HG02642 (cell line): ENCODE measurements around the gene RRP9.
"Not testable (repeated sequence)": the region's sequence is repeated elsewhere in the genome, so short reads cannot be mapped to it uniquely, and the experiment has no call there.

Experiments
- ATAC-seq: cut with Tn5 transposase; IDR thresholded peaks from one replicate; pipeline ENCODE4 v1.9.1; 2021; ENCODE audit warnings: mild to moderate bottlenecking; ENCODE audit not compliant: unreplicated experiment, poor library complexity

The RRP9 gene

DNA sequence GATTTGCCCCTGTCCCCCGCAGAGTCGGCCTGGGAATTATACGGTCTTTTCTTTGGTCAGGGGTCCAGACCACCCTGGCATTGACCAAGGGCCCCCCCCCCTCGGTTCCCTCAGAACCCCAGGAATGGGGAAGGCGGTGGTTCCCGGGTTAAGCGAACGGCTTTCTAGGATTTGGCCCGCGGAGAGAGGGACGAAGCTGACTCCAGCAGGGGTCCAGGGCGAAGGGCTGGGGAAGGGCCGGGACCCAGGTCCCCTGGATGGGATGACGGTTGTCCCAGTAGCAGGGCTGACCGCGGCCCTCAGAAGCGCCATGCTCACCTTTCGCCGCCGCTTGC lies 274 bp downstream of the RRP9 start:
- no peak for ATAC-seq

DNA sequence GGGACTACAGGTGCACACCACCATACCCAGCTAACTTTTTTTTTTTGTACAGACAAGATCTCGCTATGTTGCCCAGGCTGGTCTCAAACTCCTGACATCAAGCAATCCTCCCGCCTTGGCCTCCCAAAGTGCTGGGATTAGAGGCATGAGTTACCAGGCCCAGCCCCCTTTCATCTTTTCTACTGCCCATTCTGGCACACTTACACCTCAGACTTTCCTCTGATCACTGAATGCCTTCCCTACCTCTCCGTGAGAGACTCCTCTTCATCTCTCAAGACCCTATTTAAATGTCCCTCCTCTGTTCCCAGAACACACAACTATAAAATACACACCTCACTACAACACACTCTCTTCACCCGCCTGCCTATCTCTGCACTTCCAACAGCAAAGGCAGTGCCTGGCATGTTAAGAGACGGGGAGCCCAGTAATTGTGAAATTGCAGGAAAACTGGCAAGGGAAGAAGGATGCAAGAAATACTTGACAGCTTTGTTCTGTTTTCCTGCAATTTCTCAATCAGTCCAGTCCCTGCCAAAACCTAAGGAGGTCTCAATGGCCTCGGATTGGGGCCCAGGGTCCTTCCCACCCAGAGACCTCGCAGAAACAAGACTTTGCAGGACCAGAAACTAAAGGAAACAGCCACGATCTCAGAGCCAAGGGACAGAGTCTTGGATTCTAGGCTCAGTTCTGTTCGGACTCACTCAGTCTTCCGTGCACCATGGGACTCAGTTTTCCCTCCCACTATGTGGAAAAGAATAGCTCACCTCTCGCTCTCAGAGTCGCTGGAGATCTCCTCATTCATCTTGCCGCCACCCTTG lies 849 bp downstream of the RRP9 start:
- ATAC-seq: no peak

DNA sequence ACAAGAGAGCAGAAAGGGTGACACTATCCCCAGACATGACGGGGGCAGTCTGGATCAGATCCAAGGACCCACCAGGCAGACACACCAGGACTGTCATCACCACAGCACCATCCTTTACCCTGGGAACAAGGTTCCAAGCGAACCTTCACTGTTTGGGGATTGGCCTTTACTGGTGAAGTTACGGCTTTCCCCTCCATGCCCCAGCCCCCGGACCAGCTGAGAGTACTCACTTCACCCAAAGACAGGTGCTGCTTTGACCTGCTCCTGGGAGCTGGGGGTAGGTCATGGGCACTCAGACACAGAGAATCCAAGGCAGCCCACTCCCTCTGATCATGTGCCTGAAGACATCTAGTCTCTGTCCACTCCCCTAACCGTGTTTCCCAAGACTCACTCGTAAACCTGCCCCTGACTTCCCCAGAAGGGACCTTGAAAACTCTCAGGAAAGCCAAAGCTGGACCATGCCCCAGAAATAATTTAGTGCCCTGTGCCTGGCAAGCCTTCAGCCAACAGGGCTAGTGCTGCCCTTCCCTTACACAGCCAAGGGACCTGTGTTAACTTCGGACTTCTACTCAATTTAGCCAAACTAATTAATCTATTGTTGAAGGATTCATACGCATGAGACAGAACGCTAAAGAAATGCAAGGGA lies 2.8 kb downstream of the RRP9 start:
- no peak for ATAC-seq

DNA sequence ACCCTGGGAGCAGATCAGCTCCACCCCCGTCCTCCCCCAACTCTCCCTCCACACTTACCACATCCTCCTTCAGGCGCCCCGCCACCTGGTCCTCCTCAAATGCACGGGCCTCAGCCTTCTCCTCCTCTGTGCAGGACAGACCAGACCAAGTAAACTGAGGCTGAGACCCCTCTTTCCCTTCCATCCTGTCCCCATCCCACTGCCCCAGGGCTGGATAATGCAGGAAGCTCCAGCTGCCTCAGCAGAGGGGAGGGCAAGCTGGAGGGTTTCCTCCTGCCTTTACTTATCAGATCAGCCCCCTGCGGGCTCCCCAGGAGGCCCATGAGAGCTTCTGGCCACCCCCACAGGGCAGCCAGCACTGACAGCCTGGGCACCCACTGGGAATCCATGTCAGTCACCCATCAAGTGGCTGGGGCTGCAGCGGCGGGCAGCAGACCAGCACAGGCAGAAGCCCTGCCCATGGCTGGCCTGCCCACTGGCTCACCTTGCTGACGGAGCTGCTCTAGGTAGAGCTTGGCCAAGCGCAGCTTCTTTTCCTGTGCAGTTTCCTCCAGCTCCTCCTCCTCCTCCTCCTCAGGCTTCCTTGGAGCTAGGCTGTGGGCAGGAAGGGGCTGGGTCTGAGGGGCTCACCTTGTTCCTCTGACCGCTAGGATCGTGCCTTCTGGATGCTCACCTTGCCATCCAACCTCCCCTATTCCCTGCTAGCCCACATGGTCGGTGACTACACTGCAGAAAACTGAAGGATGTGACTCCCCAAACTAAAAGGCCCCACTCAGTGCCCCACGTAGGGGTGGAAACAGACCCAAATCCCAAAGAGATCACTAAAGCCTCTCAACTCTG lies 3.9 kb downstream of the RRP9 start:
- no peak for ATAC-seq

DNA sequence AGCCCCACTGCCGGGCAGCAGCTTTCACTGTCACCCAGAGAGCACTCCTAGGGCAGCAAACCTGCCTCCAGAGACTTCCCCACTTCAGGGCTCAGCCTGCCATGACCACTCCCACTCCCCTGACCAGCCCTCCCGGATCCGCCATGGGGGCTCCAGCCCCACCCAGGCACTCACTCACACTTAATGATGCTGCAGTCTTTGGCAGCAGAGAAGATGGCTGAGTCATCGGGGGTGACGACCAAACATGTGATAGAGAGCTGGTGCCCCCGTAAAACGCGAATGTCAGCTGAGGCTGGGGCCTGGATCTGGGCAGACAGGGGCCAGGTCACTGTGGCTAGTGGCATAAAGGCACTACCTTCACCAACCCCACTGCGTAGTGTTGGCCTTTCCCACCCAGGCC lies 4.7 kb downstream of the RRP9 start:
- ATAC-seq: no peak

DNA sequence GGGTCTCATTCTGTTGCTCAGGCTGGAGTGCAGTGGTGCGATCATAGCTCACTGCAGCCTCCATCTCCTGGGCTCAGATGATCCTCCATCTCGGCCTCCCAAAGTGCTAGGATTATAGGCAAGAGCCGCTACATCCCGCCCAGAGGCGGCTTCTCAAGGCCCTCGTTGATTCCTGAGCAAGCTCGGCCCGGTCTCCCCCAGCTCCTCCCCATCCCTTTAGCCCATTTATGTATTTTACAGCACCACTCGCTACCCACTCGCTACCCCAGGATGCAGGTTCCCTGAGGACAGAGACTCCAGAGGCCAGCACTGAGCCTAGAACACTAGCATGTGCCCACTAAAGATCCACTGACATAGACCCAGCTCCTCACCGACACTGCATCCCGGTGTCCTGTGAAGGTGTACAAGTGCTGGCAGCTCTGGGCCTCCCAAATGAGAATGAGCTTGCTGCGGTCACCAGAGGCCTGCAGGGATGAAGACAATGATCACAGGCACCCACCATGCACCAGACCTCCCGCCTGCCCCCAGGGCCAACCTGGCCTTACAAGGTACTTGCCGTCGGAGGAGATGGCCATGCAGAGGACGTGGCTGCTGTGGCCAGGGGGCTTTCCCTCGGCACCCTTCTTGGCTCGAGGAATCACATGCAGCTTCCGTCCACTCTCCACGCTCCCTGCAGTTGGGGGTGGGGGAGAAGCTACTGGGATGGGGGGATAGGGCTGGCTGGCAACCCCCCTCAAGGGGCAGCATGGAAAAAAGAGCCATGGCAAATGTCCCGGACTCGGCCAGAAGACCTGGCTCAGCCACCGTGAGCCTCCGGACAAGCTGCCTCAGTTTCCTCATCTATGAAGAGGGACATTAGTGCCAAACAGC lies 5.6 kb downstream of the RRP9 start:
- no peak for ATAC-seq

DNA sequence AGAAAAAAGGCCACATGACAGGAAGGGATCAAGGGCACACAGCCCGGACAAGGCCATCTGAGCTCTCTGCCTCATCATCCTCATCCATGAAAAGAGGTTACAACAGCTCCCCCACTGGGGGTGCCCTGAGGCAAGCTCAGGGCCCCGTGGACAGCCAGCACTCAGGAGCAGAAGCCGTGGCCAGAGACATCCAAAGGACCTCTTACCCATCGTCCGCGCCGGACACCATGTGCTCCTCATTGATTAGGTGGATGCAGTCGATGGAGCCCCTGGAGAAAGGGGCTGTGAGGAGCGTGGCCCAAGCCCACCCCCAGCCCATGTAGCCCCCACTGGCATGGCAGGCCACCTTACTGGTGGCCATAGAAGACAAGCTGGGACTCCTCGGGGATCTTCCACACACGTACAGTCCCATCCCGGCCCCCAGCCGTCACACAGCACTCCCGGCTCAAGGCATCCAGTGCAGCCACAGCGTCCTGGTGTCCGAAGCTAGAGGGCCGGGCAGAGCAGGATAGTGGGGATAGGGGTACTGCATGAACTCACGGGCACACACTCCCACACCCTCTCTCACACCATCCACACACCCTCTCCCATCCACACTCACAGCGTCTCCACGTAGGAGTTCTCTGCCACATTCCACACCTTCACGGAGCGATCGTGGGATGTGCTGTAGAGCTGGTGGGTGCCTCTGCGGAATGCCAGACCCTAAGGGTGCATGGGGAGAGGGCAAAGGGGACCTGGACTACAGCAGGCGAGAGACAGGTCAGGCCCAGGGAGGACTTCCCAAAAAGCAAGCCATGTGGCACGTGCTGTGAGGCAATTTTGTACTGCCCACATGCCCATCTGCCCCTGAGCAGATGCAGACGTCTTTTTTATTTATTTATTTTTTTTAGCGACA lies 6.5 kb downstream of the RRP9 start:
- ATAC-seq: no peak

DNA sequence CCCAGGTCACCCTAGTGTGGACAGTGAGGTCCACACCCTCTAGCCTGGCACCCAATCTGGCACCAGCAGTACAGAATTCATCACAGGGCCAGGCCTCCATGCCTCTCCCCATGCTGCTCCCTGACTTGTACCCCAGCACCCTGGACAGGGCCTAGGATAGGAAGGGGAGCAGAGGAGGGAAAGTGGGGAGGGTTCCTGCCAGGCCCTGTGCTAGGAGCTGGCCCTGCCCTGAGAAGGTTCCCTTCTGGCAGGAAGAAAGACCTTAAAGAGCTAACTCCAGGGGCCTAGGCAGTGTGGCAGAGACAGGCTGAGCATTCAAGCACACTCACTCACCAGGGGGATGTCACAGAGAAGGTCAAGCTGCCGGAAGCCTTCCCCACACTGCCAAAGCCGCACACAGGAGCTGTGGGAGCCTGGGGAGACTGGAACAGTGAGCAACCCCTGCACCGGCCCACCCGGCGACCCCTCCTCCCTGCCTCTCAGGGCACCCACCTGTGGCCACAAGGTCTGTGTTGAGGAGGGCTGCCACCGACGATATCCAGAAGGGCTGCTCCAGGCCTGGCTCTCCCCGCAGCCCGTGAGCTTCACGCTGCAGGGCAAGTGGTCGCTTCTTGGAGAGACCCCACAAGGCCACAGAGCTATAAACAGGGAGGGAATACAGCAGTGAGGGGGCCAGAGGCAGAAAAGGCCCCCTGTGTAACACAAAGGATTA lies 7.4 kb downstream of the RRP9 start:
- no peak for ATAC-seq

DNA sequence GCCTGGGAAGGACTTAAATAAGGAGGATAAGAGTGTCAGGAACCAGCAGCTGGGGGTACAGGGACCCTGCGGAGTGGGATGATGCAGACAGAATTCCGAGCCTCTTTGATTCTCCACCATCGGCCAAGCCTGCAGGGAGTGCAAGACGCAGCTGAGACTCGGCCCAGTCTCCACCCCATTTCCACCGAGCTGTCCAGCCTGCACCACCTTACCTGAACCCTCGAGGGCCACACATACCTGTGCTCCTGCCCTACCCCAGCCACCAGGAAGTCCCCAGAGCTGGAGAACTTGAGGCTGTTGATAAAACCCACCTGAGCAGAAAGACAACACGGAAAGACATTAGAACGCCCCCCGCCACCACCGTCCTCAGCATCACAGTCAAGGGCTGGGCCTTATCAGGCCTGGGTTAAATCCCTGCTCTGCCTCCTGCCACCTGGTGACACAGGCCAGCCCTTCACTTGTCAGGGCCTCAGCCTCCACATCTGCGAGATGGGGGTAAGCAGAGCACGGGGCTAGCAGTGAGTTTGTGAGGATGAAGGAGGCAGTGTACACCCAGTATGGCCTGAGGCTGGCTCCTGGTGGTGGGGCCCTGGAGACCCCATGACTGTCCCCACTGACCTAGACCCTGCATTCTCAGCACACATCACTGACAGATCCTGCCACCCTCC lies 8.1 kb downstream of the RRP9 start:
- no peak for ATAC-seq

DNA sequence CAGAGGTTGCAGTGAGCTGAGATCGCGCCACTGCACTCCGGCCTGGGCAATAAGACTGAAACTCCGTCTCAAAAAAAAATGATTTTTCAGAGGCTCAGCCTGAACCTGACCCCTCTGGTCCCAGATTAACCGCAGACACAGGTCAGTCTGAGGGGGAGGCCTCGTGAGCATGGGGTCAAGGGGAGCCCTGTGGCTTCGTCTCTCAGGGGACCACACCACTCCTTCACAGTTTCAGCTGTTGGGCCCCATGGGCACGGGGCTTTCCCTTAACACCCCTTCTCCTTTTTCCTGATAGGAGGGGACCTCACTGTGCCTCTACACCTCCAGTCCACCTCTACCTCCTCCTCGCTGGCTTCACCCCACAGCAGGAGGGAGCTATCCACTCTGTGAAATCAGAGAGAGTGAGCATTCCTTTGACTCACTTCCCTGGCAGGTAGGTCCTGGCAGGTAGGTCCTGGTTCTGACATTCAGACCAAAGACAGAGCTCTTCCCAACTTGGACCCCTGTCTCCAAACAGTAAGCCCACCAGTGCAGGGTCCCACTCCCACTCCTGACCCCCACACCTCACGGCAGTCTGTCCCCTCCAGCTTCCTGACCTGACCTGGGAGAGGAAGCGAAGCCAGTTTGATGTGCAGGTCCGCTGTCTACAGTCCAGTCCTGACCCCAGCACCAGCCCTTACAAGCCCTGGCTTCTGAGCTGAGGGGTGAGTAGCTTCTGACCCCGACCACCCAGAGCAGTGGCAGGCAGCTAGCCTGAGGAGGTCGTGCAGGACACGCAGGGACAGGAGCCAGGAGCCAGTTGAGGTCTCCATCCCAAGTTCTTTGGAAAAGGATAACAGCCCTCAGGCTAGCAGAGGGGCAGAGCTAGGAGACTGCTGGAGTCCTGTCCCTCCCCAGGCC lies 9.0 kb downstream of the RRP9 start:
- ATAC-seq: no peak

DNA sequence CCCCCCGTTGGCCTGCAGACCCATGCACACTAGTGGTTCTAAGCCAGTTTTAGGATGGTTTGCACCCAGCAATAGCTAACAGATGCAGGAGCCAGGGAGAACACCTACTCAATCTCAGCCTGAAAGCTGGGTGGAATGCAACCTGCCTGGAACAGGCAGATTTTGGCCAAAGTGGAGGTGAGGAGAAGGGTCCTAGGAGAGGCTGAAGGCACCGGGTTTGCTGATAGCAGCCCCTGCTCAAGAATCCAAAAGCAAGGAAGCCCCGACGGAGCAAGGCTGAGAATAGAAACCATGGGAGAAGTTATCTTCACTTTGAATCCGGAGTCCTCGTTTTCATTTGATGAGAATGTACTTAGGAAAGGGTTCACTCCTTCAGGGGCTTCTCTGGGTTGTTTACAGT lies 9.9 kb downstream of the RRP9 start:
- ATAC-seq: no peak

DNA sequence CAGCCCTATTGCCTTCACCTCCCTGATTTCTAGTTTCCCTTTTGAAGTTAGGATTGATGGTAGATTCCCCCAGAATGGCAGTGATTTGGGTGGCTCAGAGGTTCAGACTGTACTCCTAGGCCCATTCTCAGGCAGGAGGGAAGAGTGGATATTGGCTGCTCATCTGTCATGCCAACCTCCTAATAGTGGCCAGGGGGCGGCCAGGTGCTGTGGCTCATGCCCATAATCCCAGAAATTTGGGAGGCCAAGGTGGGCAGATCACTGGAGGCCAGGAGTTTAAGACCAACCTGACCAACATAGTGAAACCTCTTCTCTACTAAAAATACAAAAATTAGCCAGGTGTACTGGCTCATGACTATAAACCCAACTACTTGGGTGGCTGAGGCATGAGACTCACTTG lies 11.3 kb downstream of the RRP9 start:
- no peak for ATAC-seq

DNA sequence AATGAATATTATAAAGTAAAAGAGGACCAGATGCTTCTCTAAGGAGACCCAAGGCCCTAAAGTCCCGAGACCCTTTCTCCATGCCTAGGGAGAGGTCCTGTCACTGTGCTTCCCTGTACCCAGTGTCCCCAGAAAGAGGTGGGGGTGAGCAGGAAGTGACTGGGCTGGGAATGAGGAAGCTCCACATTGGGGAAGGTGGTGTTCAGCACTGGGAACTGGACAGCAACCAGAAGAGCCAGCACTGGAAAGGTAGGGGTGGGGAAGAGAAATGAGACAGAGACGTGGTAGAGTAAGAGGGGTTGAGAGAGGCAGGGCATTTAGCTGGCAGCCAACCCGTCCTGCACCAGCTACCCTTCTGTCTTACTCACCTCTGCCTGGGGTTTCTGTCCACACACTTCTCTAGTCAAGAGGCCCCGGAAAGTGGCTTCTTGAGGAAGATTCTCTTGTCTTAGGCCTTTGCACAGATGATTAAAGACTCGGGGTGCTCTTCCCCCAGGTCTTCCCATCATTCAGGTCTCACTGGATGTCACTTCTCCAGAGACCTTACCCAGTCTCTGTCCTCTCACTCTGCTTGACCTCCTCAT lies 12.2 kb downstream of the RRP9 start:
- no peak for ATAC-seq

DNA sequence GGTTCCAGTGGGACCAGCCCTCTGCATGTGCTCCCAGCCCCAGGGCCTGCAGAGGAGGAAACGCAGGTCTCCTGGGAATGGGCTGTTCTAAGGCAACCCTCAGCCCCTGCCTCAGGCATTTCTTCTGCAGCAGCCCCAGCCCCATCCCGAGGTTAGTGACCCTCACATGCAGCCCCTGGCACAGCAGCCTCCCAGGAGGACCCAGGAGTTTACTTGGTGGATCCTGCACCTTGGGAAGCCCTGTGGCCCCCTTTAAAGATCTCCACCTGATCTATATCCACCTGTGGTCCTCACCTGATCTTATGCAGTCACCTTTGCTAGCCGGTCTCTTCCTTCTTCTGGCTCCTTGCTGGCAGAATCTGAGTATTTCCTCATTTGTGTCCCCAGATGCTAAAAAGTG lies 12.7 kb downstream of the RRP9 start:
- not testable (repeated sequence) for ATAC-seq

DNA sequence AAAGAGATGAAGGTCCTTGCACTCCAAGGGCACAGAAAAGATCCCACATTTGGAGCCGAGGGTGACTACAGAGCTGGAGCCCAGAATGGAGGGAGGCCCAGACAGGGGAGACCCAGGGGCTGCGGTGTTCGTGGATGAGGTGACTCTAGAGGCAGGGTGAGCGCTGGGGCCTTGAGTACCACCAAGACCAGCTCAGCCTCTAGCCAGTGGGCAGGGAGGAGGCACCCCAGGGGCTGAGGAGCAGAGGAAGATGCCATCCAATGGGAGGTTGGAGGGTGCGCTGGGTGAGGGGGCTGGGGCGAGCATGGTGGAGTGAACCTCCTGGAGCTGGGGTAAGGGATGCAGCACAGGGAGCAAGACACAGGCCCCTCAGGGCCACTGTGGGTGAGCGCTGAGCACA lies 13.3 kb downstream of the RRP9 start:
- ATAC-seq: no peak

DNA sequence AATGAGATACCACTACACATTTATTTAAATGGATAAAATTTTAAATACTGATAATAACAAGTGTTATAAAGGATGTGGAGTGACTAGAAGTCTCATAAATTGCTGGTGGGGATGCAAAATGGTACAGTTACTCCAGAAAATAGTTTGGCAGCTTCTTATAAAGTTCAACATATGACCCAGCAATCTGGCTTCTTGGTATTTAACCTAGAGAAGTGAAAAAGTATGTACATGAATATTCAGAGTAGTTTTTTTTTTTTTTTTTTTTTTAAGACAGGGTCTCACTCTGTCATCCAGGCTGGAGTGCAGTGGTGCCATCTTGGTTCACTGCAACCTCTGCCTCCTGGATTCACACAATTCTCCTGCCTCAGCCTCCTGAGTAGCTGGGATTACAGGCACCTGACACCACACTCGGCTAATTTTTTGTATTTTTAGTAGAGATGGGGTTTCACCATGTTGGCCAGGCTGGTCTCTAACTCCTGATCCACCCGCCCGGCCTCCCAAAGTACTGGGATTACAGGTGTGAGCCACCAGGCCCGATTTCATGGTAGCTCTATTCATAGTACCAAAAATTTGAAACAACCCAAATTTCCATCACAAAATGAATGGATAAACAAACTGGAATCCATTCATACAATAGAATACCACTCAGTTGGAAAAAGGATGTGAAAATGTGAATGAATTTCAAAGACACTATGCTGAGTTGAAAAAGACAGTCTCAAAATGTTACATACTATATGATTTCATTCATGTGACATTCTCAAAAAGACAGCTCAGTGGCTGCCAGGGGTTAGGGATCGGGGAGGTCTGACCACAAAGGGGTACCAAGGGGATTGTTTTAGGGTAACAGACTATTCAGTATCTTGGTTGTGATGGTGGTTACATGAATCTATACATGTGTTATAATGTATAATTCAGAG lies 14.4 kb downstream of the RRP9 start:
- ATAC-seq: no peak
